CD4-positive, alpha-beta T cell (primary cell): ENCODE measurements around the gene TCAP. TPM values are rescaled to one million over a fixed set of nuclear protein-coding genes. Genes with fewer than 3 reads are reported as not detected.
A peak's percentile ranks its signal among the peaks of the same experiment; 100 is the strongest.

Experiments used
- ATAC-seq: fragments of 200-7000 bp; cut with Tn5 transposase; one replicate; pipeline ENCODE4 v1.10.0; 2022; ENCODE audit warnings: mild to moderate bottlenecking; ENCODE audit not compliant: poor library complexity
- CTCF ChIA-PET: fragments of 350-600 bp; sonication (Branson Sonifier 250); formaldehyde crosslinking; loops from one replicate; lab custom pipeline; 2021; ENCODE audit warnings: antibody characterized with exemption, inconsistent platforms; lab: Charles Lee
- POLR2A ChIA-PET: fragments of 350-600 bp; sonication (Branson Sonifier 250); formaldehyde crosslinking; loops from one replicate; lab custom pipeline; 2021; ENCODE audit warnings: antibody characterized with exemption, inconsistent platforms; lab: Charles Lee
- DNase-seq, 14 experiments: peaks; one replicate each; pipeline ENCODE4 v3.0.0-alpha.2; 2013 to 2020; ENCODE audit warnings: mixed read lengths in 2 of 14
- H3K27ac ChIP-seq, 2 donors: one replicate each; pipeline versions ENCODE4 v1.5.1 to v1.7.0; 2013; ENCODE audit warnings: low read length in 2 of 2, low read depth in 1 of 2, mild to moderate bottlenecking in 1 of 2
- H3K27me3 ChIP-seq, 2 experiments: 1 replicate in 1 of 2; 2 replicates in 1 of 2; pipeline versions ENCODE4 v1.6.1 to v1.7.0; 2013; ENCODE audit warnings: low read length in 2 of 2, control low read depth in 1 of 2, mild to moderate bottlenecking in 1 of 2, moderate library complexity in 1 of 2; ENCODE audit not compliant: insufficient read depth in 2 of 2, control insufficient read depth in 1 of 2
- H3K36me3 ChIP-seq: one replicate; pipeline ENCODE4 v1.6.1; 2013; ENCODE audit warnings: low read length, control low read depth; ENCODE audit not compliant: insufficient read depth
- H3K4me1 ChIP-seq: one replicate; pipeline ENCODE4 v1.6.1; 2013; ENCODE audit warnings: low read length, control low read depth; ENCODE audit not compliant: insufficient read depth
- H3K4me3 ChIP-seq: one replicate; pipeline ENCODE4 v1.5.1; 2013; ENCODE audit warnings: mild to moderate bottlenecking, low read length, moderate library complexity
- H3K9me3 ChIP-seq, 2 experiments: 1 replicate in 1 of 2; 2 replicates in 1 of 2; pipeline versions ENCODE4 v1.6.1 to v1.7.0; 2013; ENCODE audit warnings: low read length in 2 of 2, mild to moderate bottlenecking in 2 of 2, control low read depth in 1 of 2, moderate library complexity in 1 of 2; ENCODE audit not compliant: control insufficient read depth in 1 of 2, insufficient read depth in 1 of 2
- H3K27ac Mint-ChIP-seq: one replicate; pipeline ENCODE4 v1.8.0; 2020; ENCODE audit warnings: mixed read lengths
- H3K27me3 Mint-ChIP-seq: one replicate; pipeline ENCODE4 v1.8.0; 2021; ENCODE audit warnings: mixed read lengths
- H3K36me3 Mint-ChIP-seq: one replicate; pipeline ENCODE4 v1.8.0; 2021; ENCODE audit warnings: low read depth, mixed read lengths
- H3K4me1 Mint-ChIP-seq: one replicate; pipeline ENCODE4 v1.8.0; 2021; ENCODE audit warnings: low read depth, mixed read lengths
- H3K4me3 Mint-ChIP-seq: one replicate; pipeline ENCODE4 v1.8.0; 2020; ENCODE audit warnings: mild to moderate bottlenecking, mixed read lengths
- H3K9me3 Mint-ChIP-seq: one replicate; pipeline ENCODE4 v1.8.0; 2020; ENCODE audit warnings: mixed read lengths
- intact Hi-C, 2 experiments: fragments of 100-400 bp; cut with DNase I in 1 of 2; cut with micrococcal nuclease in 1 of 2; formaldehyde crosslinking; loops; one replicate each; pipeline versions ENCODE4 v1.15.1 to v1.9.0; 2023 to 2025; cut with DNase I, micrococcal nuclease
- total RNA-seq, 174 experiments: library from RNA in 2 of 174; stranded (reverse) in 2 of 174; gene quantifications; one replicate each; pipeline ENCODE4 v1.2.3 and lab custom pipeline; 2021 to 2026
- TF ChIP-seq, protein P1 (sequence below): fragments of 200-600 bp; IDR thresholded peaks from one replicate; pipeline ENCODE4 v1.8.0; 2022; ENCODE audit warnings: antibody characterized with exemption, mild to moderate bottlenecking

Gene TCAP
- total RNA-seq, 2 experiments from 2014 or later = 6.4 TPM

DNA sequence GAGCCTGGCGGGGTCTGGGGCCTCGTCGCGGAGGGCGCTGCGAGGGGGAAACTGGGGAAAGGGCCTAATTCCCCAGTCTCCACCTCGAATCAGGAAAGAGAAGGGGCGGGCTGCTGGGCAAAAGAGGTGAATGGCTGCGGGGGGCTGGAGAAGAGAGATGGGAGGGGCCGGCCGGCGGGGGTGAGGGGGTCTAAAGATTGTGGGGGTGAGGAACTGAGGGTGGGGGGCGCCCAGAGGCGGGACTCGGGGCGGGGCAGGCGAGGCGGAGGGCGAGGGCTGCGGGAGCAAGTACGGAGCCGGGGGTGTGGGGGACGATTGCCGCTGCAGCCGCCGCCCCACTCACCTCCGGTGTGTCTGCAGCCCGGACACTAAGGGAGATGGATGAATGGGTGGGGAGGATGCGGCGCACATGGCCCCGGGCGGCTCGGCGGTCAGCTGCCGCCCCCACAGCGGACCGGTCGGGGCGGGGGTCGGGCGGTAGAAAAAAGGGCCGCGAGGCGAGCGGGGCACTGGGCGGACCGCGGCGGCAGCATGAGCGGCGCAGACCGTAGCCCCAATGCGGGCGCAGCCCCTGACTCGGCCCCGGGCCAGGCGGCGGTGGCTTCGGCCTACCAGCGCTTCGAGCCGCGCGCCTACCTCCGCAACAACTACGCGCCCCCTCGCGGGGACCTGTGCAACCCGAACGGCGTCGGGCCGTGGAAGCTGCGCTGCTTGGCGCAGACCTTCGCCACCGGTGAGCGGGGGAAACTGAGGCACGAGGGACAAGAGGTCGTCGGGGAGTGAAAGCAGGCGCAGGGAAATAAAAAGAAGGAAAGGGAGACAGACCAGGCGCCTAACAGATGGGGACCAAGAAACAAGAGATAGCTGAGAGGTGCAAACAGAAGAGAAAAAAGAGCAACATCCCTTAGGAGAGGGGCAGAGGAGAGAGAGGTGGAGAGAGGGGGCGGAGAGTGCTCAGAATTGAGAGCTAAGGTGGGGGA lies 3.1 kb downstream of the TCAP start, which contains the start of gene PNMT:
Gene PNMT (plus strand): TSS at position 509 of the 980 bp plus-strand sequence. CDS start 23 bp downstream, at position 532.
- ChIA-PET POLR2A (interaction anchor here (0.8 to 2.6 kb wide), 9 partner anchors 9 to 62 kb away, joined by 3 to 10 read pairs (median 6); partner anchors contain the start of genes MIEN1 and PGAP3), CTCF (interaction anchor here (0.8 to 3.4 kb wide), 14 partner anchors 12 to 207 kb away, joined by 3 to 21 read pairs (median 3); partner anchors contain the start of genes IKZF3 and PGAP3)
- ATAC-seq (peak; percentile 80), DNase-seq (peak; percentile 42 to 85 (median 62))
- peak within 1 kb of the TSS; percentile 32 for H3K4me3 ChIP-seq
- Mint-ChIP-seq H3K27me3 (peaks cover 34% of the 10 kb centered on the region), H3K36me3 (peaks cover 11% of the 10 kb centered on the region), H3K4me1 (peaks cover 15% of the 10 kb centered on the region), H3K9me3 (no peaks in the 10 kb centered on the region), H3K4me3 (peak within 1 kb of the TSS; percentile 59), H3K27ac (no peak within 1 kb of the TSS)
- H3K27me3 ChIP-seq = peaks cover 15 to 34% of the 10 kb centered on the region in 2 experiments
- no peaks in the 10 kb centered on the region for H3K36me3 ChIP-seq
- TF ChIP-seq, protein P1, sequence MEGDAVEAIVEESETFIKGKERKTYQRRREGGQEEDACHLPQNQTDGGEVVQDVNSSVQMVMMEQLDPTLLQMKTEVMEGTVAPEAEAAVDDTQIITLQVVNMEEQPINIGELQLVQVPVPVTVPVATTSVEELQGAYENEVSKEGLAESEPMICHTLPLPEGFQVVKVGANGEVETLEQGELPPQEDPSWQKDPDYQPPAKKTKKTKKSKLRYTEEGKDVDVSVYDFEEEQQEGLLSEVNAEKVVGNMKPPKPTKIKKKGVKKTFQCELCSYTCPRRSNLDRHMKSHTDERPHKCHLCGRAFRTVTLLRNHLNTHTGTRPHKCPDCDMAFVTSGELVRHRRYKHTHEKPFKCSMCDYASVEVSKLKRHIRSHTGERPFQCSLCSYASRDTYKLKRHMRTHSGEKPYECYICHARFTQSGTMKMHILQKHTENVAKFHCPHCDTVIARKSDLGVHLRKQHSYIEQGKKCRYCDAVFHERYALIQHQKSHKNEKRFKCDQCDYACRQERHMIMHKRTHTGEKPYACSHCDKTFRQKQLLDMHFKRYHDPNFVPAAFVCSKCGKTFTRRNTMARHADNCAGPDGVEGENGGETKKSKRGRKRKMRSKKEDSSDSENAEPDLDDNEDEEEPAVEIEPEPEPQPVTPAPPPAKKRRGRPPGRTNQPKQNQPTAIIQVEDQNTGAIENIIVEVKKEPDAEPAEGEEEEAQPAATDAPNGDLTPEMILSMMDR = peak; percentile 78
- H3K9me3 ChIP-seq = no peaks in the 10 kb centered on the region
- H3K4me1 ChIP-seq = peaks cover 35% of the 10 kb centered on the region
- intact Hi-C loops = loop anchor here (1.0 to 5.0 kb wide), 3 partner anchors 45 to 84 kb away; no protein-coding TSS in a partner anchor
- H3K27ac ChIP-seq = no peak within 1 kb of the TSS

DNA sequence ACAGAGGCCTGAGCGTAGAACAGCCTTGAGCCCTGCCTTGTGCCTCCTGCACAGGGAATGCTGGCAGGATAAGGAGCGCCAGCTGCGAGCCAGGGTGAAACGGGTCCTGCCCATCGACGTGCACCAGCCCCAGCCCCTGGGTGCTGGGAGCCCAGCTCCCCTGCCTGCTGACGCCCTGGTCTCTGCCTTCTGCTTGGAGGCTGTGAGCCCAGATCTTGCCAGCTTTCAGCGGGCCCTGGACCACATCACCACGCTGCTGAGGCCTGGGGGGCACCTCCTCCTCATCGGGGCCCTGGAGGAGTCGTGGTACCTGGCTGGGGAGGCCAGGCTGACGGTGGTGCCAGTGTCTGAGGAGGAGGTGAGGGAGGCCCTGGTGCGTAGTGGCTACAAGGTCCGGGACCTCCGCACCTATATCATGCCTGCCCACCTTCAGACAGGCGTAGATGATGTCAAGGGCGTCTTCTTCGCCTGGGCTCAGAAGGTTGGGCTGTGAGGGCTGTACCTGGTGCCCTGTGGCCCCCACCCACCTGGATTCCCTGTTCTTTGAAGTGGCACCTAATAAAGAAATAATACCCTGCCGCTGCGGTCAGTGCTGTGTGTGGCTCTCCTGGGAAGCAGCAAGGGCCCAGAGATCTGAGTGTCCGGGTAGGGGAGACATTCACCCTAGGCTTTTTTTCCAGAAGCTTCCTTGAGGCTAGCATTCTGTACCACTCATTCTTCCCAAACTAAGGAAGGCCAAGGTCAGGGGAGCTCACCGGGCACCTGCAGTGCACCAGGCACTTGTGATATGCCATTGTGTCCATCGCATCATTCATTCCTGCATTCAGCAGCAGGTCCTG lies 5.0 kb downstream of the TCAP start:
- CTCF ChIA-PET = interaction anchor here (2.4 kb wide), 1 partner anchor 48 kb away, joined by 11 read pairs; no protein-coding TSS in a partner anchor
- peaks cover 33% of the 10 kb centered on the region for H3K27me3 Mint-ChIP-seq
- H3K27me3 ChIP-seq = peaks cover 15 to 34% of the 10 kb centered on the region in 2 experiments
- peaks cover 37% of the 10 kb centered on the region for H3K4me1 ChIP-seq
- POLR2A ChIA-PET = interaction anchor here (0.7 to 2.3 kb wide), 4 partner anchors 9 to 51 kb away, joined by 3 to 7 read pairs (median 5); partner anchors contain the start of gene PGAP3
- H3K4me1 Mint-ChIP-seq = peaks cover 15% of the 10 kb centered on the region
- H3K9me3 ChIP-seq = no peaks in the 10 kb centered on the region
- no peak for ATAC-seq
- TF ChIP-seq, protein P1 = no peak
- H3K27ac Mint-ChIP-seq = no peak overlapping the region
- no peaks in the 10 kb centered on the region for H3K9me3 Mint-ChIP-seq
- H3K4me3 Mint-ChIP-seq = no peak overlapping the region
- H3K27ac ChIP-seq = no peak overlapping the region
- no peak overlapping the region for H3K4me3 ChIP-seq
- H3K36me3 ChIP-seq = no peaks in the 10 kb centered on the region
- intact Hi-C loops = loop anchor here in 1 of 2 experiments (5.0 kb wide), 1 partner anchor 82 kb away; no protein-coding TSS in a partner anchor
- DNase-seq = no peak
- no peaks in the 10 kb centered on the region for H3K36me3 Mint-ChIP-seq
